SK-N-SH treated with all-trans-retinoic acid at 6 μM for 48 hours (cell line): ENCODE measurements around the gene CUL1.
"Not testable (repeated sequence)": the region's sequence is repeated elsewhere in the genome, so short reads cannot be mapped to it uniquely, and the experiment has no call there.

Experiments used
- ATAC-seq: fragments of 200-7000 bp; cut with Tn5 transposase; 3 replicates; pipeline ENCODE4 v1.9.1; 2020; ENCODE audit warnings: mild to moderate bottlenecking, moderate library complexity
- BACH2 ChIP-seq: fragments of 250-450 bp; sonication (Bioruptor Pico); IDR thresholded peaks from 2 replicates; pipeline ENCODE4 v1.9.0; 2021; ENCODE audit warnings: mild to moderate bottlenecking, borderline replicate concordance
- CSDC2 ChIP-seq: fragments of 250-450 bp; sonication (Bioruptor Pico); IDR thresholded peaks from 2 replicates; pipeline ENCODE4 v1.5.0; 2020; ENCODE audit warnings: mild to moderate bottlenecking, moderate library complexity
- ESRRG ChIP-seq: fragments of 250-450 bp; sonication (Bioruptor Pico); IDR thresholded peaks from 2 replicates; pipeline ENCODE4 v1.6.1; 2021; ENCODE audit warnings: mild to moderate bottlenecking
- GLIS3 ChIP-seq: fragments of 250-450 bp; sonication (Bioruptor Pico); IDR thresholded peaks from 2 replicates; pipeline ENCODE4 v1.5.0; 2020; ENCODE audit warnings: mild to moderate bottlenecking, moderate library complexity
- OSR1 ChIP-seq: fragments of 250-450 bp; sonication (Bioruptor Pico); IDR thresholded peaks from 2 replicates; pipeline ENCODE4 v1.8.0; 2022; ENCODE audit warnings: moderate library complexity, mild to moderate bottlenecking, inconsistent platforms
- PPARA ChIP-seq: fragments of 250-450 bp; sonication (Bioruptor Pico); IDR thresholded peaks from 2 replicates; pipeline ENCODE4 v1.5.0; 2020; ENCODE audit warnings: mild to moderate bottlenecking, borderline replicate concordance
- RARB ChIP-seq: fragments of 250-450 bp; sonication (Bioruptor Pico); IDR thresholded peaks from 2 replicates; pipeline ENCODE4 v1.8.0; 2021; ENCODE audit warnings: mild to moderate bottlenecking, moderate library complexity
- SNAI2 ChIP-seq: fragments of 250-450 bp; sonication (Bioruptor Pico); IDR thresholded peaks from 2 replicates; pipeline ENCODE4 v1.5.0; 2020; ENCODE audit warnings: mild to moderate bottlenecking, moderate library complexity
- TCF4 ChIP-seq: fragments of 250-450 bp; sonication (Bioruptor Pico); IDR thresholded peaks from 2 replicates; pipeline ENCODE4 v1.8.0; 2021; ENCODE audit warnings: mild to moderate bottlenecking, moderate library complexity, borderline replicate concordance
- TOX ChIP-seq: fragments of 250-450 bp; sonication (Bioruptor Pico); IDR thresholded peaks from 2 replicates; pipeline ENCODE4 v1.8.0; 2021; ENCODE audit warnings: mild to moderate bottlenecking, moderate library complexity, borderline replicate concordance
- ZC3H10 ChIP-seq: fragments of 250-450 bp; sonication (Bioruptor Pico); IDR thresholded peaks from 2 replicates; pipeline ENCODE4 v1.5.1; 2021; ENCODE audit warnings: mild to moderate bottlenecking, moderate library complexity
- ZFP3 ChIP-seq: fragments of 250-450 bp; sonication (Bioruptor Pico); IDR thresholded peaks from 2 replicates; pipeline ENCODE4 v1.5.0; 2020; ENCODE audit warnings: mild to moderate bottlenecking, moderate library complexity
- ZFP30 ChIP-seq: fragments of 450-650 bp; formaldehyde crosslinking; IDR thresholded peaks from 2 replicates; pipeline ENCODE4 v1.5.0; 2022; ENCODE audit warnings: mild to moderate bottlenecking, moderate library complexity
- ZNF565 ChIP-seq: fragments of 450-650 bp; formaldehyde crosslinking; conservative IDR thresholded peaks from 2 replicates; pipeline ENCODE4 v1.5.0; 2020; ENCODE audit warnings: low read depth, mild to moderate bottlenecking, moderate library complexity
- ZNF70 ChIP-seq: fragments of 450-650 bp; formaldehyde crosslinking; IDR thresholded peaks from 2 replicates; pipeline ENCODE4 v1.5.0; 2020; ENCODE audit warnings: mild to moderate bottlenecking, moderate library complexity
- ZNF8 ChIP-seq: fragments of 450-650 bp; formaldehyde crosslinking; IDR thresholded peaks from 2 replicates; pipeline ENCODE4 v1.5.0; 2020; ENCODE audit warnings: mild to moderate bottlenecking, moderate library complexity
- TF ChIP-seq, protein P1 (sequence below): fragments of 250-450 bp; sonication (Bioruptor Pico); IDR thresholded peaks from 2 replicates; pipeline ENCODE4 v1.5.1; 2021; ENCODE audit warnings: mild to moderate bottlenecking, moderate library complexity
- TF ChIP-seq, protein P2 (sequence below): fragments of 250-450 bp; sonication (Bioruptor Pico); IDR thresholded peaks from 2 replicates; pipeline ENCODE4 v1.5.1; 2020; ENCODE audit warnings: low read depth, mild to moderate bottlenecking, moderate library complexity
- TF ChIP-seq, protein P3 (sequence below): fragments of 250-450 bp; sonication (Bioruptor Pico); IDR thresholded peaks from 2 replicates; pipeline ENCODE4 v1.5.0; 2020; ENCODE audit warnings: mild to moderate bottlenecking, moderate library complexity
- TF ChIP-seq, protein P4 (sequence below): fragments of 250-450 bp; sonication (Bioruptor Pico); IDR thresholded peaks from 2 replicates; pipeline ENCODE4 v1.8.0; 2021; ENCODE audit warnings: low read depth, mild to moderate bottlenecking, moderate library complexity, borderline replicate concordance
- TF ChIP-seq, protein P5 (sequence below): fragments of 250-450 bp; sonication (Bioruptor Pico); IDR thresholded peaks from 2 replicates; pipeline ENCODE4 v1.8.0; 2020; ENCODE audit warnings: mild to moderate bottlenecking, moderate library complexity, borderline replicate concordance

CUL1 gene

DNA sequence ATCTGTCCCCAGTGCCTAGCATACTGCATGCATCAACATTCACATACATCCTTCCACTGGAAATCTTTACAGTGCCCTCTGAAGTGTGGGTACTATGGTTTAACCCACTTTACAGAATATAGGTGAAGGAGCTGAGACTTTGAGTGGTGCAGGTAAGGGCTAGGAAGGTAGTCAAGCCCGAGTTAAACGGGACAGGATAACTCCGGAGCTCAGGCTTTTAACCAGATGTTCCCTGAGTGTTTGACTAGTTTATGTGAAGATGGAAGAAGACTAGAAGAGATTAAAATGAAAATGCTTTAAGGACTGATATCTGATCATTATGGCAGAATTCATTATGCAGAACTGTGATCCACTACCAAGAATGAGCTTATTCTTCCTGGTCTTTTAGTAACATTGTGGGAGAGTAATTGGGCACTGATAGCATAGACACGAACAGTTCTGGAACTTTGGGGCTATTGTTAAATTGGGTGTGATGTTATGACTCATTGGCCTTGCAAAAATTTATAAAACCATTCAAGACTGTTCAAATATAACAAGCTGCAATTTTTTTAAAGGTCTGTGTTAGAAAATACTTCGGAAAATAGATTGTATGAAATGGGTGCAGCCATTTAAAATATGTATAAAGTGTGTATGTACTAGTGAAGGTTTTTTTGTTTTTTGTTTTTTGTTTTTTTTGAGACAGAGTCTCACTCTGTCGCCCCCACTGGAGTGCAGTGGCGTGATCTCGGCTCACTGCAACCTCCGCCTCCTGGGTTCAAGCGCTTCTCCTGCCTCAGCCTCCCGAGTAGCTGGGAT, 4.4 kb downstream of the CUL1 start:
- no peak for TF ChIP-seq OSR1 (CRISPR knock-in tag)
- TF ChIP-seq TCF4, result no peak
- TF ChIP-seq ZFP3 (CRISPR knock-in tag), result no peak
- no peak for TF ChIP-seq ZNF70 (CRISPR knock-in tag)
- TF ChIP-seq, protein P1, sequence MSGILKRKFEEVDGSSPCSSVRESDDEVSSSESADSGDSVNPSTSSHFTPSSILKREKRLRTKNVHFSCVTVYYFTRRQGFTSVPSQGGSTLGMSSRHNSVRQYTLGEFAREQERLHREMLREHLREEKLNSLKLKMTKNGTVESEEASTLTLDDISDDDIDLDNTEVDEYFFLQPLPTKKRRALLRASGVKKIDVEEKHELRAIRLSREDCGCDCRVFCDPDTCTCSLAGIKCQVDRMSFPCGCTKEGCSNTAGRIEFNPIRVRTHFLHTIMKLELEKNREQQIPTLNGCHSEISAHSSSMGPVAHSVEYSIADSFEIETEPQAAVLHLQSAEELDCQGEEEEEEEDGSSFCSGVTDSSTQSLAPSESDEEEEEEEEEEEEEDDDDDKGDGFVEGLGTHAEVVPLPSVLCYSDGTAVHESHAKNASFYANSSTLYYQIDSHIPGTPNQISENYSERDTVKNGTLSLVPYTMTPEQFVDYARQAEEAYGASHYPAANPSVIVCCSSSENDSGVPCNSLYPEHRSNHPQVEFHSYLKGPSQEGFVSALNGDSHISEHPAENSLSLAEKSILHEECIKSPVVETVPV (CRISPR knock-in tag), result no peak
- TF ChIP-seq PPARA (CRISPR knock-in tag), result no peak
- TF ChIP-seq, protein P2, sequence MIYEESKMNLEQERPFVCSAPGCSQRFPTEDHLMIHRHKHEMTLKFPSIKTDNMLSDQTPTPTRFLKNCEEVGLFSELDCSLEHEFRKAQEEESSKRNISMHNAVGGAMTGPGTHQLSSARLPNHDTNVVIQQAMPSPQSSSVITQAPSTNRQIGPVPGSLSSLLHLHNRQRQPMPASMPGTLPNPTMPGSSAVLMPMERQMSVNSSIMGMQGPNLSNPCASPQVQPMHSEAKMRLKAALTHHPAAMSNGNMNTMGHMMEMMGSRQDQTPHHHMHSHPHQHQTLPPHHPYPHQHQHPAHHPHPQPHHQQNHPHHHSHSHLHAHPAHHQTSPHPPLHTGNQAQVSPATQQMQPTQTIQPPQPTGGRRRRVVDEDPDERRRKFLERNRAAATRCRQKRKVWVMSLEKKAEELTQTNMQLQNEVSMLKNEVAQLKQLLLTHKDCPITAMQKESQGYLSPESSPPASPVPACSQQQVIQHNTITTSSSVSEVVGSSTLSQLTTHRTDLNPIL (CRISPR knock-in tag), result no peak
- TF ChIP-seq ZFP30 (CRISPR knock-in tag), result no peak
- TF ChIP-seq, protein P3, sequence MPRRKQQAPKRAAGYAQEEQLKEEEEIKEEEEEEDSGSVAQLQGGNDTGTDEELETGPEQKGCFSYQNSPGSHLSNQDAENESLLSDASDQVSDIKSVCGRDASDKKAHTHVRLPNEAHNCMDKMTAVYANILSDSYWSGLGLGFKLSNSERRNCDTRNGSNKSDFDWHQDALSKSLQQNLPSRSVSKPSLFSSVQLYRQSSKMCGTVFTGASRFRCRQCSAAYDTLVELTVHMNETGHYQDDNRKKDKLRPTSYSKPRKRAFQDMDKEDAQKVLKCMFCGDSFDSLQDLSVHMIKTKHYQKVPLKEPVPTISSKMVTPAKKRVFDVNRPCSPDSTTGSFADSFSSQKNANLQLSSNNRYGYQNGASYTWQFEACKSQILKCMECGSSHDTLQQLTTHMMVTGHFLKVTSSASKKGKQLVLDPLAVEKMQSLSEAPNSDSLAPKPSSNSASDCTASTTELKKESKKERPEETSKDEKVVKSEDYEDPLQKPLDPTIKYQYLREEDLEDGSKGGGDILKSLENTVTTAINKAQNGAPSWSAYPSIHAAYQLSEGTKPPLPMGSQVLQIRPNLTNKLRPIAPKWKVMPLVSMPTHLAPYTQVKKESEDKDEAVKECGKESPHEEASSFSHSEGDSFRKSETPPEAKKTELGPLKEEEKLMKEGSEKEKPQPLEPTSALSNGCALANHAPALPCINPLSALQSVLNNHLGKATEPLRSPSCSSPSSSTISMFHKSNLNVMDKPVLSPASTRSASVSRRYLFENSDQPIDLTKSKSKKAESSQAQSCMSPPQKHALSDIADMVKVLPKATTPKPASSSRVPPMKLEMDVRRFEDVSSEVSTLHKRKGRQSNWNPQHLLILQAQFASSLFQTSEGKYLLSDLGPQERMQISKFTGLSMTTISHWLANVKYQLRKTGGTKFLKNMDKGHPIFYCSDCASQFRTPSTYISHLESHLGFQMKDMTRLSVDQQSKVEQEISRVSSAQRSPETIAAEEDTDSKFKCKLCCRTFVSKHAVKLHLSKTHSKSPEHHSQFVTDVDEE, result no peak
- TF ChIP-seq ZC3H10 (CRISPR knock-in tag), result no peak
- no peak for TF ChIP-seq RARB
- TF ChIP-seq, all 23 proteins: peak for 0
- ATAC-seq, result no peak

DNA sequence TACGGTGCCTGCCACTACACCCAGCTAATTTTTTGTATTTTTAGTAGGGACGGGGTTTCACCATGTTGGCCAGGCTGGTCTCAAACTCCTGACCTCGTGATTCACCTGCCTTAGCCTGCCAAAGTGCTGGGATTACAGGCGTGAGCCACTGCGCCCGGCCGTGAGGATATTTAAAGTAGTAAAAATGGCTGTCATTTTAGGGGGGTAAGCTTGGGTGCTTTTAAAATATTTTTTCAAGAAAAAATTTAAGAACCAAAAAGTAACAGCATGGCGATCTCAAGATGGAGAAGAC, 4.9 kb downstream of the CUL1 start:
- not testable (repeated sequence) for ATAC-seq

DNA sequence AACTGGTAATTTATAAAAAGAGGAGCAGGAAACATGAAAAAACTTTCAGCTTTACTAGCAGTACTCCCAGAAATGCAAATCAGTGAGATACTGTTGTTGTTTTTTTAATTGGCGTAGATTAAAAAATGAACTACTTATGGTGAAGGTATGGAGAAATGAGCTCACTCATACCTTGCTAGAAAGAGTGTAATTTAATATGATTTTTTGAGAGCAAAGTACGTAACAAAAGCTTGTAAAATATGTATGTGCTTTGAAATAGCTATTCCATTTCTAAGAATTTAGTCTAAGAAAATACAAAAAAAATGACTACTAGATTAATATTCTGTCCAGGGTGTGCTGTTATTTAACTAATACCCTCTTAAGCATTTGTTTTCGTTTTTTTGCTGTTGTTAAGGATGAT, 5.5 kb downstream of the CUL1 start:
- ATAC-seq, result no peak
- TF ChIP-seq BACH2 (no peak), OSR1 (CRISPR knock-in tag) (no peak), TCF4 (no peak), TOX (CRISPR knock-in tag) (no peak)

DNA sequence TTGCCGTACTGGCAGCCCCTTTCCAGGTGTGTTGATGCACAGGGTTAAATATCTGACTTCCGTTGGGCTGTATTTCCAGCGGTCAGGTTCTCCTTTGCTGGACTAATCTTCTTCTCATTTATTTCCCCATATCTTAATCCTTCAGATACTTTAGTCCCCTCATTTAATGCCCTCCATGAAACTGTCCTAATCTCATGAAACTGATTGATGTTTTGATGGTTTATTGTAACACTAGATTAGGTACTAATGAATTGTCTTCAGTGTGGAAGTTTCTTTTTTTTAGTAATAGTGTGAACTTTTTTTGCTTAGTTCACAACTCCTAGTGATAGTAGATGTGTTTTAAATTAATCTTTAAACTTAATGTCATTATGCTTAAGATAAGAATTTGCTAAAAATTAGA, 6.3 kb downstream of the CUL1 start:
- ATAC-seq, result no peak
- TF ChIP-seq ESRRG (CRISPR knock-in tag), result no peak
- TF ChIP-seq ZNF8 (CRISPR knock-in tag), result no peak
- TF ChIP-seq, protein P3, result no peak
- TF ChIP-seq, protein P1 (CRISPR knock-in tag), result no peak
- TF ChIP-seq ZNF70 (CRISPR knock-in tag), result no peak
- TF ChIP-seq ZNF565, result no peak
- no peak for TF ChIP-seq OSR1 (CRISPR knock-in tag)
- no peak for TF ChIP-seq ZC3H10 (CRISPR knock-in tag)
- TF ChIP-seq ZFP30 (CRISPR knock-in tag), result no peak
- TF ChIP-seq, protein P4, sequence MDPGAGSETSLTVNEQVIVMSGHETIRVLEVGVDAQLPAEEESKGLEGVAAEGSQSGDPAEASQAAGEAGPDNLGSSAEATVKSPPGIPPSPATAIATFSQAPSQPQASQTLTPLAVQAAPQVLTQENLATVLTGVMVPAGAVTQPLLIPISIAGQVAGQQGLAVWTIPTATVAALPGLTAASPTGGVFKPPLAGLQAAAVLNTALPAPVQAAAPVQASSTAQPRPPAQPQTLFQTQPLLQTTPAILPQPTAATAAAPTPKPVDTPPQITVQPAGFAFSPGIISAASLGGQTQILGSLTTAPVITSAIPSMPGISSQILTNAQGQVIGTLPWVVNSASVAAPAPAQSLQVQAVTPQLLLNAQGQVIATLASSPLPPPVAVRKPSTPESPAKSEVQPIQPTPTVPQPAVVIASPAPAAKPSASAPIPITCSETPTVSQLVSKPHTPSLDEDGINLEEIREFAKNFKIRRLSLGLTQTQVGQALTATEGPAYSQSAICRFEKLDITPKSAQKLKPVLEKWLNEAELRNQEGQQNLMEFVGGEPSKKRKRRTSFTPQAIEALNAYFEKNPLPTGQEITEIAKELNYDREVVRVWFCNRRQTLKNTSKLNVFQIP (CRISPR knock-in tag), result no peak
- no peak for TF ChIP-seq GLIS3 (CRISPR knock-in tag)
- no peak for TF ChIP-seq RARB
- TF ChIP-seq, protein P5, sequence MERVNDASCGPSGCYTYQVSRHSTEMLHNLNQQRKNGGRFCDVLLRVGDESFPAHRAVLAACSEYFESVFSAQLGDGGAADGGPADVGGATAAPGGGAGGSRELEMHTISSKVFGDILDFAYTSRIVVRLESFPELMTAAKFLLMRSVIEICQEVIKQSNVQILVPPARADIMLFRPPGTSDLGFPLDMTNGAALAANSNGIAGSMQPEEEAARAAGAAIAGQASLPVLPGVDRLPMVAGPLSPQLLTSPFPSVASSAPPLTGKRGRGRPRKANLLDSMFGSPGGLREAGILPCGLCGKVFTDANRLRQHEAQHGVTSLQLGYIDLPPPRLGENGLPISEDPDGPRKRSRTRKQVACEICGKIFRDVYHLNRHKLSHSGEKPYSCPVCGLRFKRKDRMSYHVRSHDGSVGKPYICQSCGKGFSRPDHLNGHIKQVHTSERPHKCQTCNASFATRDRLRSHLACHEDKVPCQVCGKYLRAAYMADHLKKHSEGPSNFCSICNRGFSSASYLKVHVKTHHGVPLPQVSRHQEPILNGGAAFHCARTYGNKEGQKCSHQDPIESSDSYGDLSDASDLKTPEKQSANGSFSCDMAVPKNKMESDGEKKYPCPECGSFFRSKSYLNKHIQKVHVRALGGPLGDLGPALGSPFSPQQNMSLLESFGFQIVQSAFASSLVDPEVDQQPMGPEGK (CRISPR knock-in tag), result no peak
- no peak for TF ChIP-seq CSDC2 (CRISPR knock-in tag)
- TF ChIP-seq BACH2, result no peak
- no peak for TF ChIP-seq SNAI2 (CRISPR knock-in tag)
